NOMO-1 treated with dmso at 0.1 percent for 144 hours (cell line): ENCODE results near the gene OGFR.
"Not testable (repeated sequence)": the region's sequence is repeated elsewhere in the genome, so short reads cannot be mapped to it uniquely, and the experiment has no call there.

Experiments
- DNase-seq: peaks from one replicate; lab custom pipeline; 2025; ENCODE audit not compliant: unreplicated experiment; lab: John Stamatoyannopoulos, UW

The OGFR gene

DNA sequence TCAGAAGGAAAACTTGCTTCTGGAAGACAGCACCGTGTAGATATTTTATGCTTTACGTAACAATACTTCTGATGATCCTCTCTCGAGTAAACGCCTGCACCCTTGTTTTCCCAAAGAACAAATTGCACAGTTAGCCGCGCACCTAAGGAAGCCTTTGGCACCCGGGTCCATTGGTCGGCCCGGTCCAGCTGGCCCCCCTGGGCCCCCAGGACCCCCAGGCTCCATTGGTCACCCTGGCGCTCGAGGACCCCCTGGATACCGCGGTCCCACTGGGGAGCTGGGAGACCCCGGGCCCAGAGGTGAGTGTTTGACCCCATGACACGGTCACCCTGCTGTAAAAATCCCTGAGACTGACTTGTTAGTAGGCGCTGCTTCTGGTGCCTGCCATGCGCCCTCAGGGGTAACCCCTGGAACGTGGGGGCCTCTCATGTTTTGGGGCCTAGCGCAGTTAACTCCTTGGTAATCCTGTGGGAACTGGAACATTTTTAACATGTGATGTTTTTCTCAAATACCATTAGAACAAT is 32.4 kb downstream of the OGFR start:
- no peak for DNase-seq

DNA sequence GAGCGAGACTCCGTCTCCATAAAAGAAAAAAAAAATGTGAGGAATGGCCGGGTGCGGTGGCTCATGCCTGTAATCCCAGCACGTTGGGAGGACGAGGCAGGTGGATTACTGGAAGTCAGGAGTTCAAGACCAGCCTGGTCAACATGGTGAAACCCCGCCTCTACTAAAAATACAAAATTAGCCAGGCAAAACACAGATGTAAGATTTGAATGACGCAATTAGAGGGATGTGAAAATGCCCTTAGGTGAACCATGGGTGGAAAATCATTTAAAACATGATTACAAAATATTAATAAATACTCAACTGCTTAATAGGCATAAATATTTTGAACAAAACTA is 33.1 kb downstream of the OGFR start:
- DNase-seq: no peak

DNA sequence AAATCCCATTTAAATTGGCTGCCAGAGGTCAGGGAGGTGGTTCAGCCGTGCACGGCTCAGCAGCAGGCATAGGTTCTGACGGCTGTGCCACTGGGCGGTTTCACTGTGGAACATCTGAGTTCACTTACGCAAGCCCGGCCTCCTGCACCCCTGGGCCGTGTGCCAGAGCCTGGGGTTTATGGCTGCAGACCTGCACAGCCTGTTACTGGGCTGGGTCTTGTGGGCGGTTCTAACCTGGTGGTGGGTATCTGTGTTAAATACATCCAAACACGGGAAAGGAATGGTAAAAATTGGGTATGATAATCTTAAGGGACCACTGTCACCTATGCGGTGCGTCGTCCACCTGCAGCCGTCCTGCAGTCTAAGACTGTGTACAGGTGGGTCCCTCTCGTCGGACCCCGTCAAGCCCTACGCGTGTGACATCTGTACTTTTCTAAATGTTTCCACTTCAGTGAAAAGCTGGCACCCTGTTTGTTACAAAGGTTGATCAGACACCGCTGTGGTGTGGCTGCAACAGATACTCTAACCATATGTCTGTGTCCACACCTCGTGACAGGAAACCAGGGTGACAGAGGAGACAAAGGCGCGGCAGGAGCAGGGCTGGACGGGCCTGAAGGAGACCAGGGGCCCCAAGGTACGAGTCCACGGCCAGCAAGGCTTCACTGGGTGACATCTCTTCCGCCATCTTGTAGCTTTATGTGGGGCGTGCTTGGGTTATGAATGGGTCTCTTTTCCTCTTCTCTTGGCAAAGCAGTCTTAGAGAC is 33.7 kb downstream of the OGFR start:
- DNase-seq: peak; percentile 82

DNA sequence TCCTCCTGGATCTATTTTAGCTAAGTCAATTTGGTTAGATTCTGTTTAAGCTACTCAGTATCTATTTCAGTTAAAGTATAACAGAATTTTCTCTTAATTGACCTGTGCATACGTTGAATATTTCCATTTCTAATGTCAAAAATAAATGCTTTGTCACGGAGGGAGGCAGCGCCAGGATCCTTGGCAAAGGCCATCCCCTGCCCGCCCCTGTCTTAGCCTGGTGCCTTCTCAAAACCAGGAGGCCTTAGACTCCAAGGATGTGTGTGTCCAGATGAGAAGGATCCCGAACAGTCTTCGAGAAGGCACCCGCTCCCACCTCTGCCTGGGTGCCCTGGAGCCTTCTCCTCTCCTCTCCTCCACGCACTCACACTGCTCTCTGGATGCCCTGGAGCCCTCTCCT is 34.6 kb downstream of the OGFR start:
- DNase-seq: no peak

DNA sequence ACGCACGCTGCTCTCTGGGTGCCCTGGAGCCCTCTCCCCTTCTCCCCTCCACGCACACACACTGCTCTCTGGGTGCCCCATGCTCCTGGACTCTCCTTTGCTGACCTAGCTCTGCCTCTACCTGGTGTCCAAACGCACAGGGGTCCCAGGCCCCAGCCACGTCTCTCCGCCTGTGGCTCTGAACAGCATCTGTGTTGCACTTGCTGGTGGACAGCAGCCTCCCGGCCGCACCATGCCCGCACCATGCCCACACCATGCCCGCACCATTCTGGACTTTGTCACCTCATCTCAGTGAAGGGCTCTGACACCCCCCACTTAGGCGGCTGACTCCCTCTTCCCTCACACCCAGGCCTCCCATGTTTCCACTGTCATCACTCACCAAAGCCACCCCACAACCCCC is 35.2 kb downstream of the OGFR start:
- no peak for DNase-seq

DNA sequence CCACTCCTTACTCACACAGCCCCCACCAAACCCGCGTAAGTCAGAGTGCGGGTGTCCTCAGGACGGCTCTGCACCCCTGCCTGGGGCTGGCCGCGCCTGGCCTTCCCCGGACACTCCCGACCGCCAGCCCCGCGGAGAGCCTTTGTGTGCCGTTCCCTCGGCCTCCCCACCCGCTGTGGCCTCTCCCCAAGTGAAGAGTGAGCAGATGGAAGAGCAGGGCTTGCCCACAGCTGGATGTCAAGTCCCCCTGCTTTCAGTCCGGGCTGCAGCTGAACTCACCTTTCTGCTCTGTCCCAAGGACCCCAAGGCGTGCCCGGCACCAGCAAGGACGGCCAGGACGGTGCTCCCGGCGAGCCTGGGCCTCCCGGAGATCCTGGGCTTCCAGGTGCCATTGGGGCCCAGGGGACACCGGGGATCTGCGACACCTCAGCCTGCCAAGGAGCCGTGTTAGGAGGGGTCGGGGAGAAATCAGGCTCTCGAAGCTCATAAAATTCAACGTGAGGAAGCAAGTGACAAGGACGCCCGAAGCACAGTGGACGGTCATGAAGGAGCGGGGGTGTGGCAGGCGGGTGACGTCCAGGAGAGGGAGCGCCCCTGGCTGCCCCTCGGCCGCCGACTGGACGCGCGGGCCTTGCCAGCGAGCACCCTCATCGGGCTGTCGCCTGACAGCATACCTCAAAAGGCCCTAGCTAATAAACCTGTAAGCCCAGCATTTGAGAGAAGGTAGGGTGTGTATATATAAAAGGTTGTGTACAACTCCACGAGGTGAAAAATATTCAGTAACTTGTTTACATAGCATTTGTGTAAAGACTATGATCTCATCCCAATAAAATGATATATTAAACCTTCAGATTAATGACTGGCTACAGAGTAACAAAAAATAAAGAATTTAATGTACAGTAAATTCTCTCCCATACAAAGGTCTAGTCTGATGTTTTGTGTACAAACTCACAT is 35.9 kb downstream of the OGFR start:
- DNase-seq: no peak

DNA sequence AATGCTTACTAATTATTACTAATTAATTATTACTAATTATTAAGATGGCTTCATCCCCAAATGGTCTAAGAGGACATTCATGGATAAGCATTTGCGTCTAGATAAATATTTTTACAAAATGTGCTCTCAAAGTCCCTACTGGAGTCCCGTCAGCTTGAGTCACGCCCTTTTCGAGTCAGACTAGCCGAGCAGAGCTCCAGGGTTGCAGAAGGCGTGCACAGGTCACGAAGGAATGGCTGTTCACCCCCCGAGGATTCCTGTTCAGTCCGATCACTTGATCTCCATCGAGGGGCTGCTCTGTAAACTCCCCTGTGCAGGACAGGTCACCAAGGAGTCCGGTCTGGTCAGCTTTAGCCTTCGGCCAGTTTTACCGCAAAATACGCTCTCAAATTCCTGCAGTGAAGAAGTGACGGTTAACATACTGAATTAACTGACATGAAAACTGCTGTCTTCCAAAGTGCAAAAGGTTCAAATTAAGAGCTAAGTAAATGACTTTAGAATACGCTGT is 37.1 kb downstream of the OGFR start:
- DNase-seq: no peak

DNA sequence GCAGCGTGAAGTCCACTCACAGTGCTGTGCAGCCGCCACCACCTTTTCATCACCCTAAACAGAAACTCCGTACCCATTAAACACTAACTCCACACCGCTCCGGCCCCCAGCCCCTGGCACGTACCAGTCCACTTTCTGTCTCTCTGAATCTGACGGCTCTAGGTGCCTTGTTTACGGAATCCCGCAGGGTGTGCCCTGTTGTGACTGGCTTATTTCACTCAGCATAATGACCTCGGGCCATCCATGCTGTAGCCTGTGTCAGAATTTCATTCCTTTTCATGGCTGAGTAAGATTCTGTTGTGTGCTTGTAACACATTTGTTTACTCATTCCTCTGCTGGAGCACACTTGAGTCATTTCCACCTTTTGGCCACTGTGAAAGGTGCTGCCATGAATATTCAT is 39.0 kb downstream of the OGFR start:
- no peak for DNase-seq

DNA sequence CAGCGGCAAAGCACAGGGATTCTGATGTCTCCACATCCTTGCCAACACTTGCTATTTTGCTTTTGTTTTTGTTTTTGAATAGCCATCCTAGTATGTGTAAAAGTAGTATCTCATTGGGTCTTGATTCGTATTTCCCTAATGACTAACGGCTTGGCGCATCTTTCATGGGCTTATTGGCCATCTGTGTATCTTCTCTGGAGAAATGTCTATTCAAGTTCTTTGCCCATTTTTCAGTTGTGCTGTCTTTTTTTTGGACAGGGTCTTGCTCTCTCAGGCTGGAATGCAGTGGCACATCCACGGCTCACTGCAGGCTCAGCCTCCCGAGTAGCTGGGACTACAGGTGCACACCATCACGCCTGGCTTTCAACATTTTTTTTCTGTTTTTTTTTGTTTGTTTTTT is 39.5 kb downstream of the OGFR start:
- DNase-seq: no peak

DNA sequence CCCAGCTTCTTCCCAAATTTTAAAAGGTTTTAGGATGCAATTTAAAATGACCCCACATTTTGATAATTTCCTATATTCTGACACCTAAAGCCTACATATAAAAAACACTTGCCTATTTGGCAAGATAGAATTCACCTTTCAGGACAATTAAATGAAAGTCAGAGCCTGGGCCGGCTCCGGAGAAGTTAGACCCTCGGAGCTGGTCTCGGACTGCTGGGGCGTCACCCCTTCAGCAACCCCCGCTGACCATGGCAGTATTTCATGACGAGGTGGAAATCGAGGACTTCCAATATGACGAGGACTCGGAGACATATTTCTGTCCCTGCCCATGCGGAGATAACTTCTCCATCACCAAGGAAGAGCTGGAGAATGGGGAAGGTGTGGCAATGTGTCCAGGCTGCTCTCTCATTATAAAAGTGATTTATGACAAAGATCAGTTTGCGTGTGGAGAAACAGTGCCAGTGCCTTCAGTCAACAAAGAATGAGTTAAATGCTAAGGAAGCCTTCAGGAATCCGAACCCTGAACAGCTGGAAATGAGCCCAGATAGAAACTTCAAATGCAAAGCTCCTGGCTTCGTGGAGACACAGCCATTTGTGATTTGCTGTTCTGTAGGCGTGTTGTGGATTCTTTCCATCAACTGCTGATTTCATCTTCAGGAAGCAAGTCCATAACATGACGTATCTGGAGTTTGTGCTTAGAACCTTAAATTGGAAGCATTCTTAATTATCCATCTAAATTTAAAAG is 41.0 kb downstream of the OGFR start:
- no peak for DNase-seq

DNA sequence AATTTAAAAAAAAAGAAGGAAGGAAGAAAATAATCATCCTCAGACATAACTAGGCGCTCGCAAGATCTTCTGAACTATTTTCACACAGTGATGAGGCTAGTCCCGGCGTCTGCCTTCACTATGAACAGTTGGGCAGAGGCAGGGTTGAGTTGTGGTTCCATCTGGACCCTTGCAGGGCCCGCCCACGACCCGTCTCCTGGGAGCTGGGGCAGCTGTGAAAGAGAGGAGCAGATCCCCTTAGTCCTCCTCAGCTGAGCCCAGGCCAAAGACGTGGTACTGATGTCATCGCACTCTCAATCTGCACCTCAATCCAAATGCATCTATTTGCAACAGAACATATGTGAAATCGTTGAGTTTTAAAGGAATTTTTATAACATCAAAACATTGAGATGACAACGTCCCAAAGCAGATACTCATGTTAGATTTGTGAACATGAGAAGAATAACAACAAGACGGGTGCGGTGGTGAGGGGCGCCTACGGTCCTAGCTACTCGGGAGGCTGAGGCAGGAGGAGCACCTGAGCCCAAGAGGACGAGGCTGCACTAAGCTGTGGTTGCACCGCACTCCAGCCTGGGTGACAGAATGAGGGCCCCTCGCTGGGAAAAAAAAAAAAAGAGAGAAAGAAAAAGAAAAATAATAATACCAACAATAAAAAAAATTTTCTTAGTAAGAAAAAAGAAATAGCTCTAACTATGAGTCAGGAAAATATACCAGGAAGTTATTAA is 41.7 kb downstream of the OGFR start:
- DNase-seq: no peak

DNA sequence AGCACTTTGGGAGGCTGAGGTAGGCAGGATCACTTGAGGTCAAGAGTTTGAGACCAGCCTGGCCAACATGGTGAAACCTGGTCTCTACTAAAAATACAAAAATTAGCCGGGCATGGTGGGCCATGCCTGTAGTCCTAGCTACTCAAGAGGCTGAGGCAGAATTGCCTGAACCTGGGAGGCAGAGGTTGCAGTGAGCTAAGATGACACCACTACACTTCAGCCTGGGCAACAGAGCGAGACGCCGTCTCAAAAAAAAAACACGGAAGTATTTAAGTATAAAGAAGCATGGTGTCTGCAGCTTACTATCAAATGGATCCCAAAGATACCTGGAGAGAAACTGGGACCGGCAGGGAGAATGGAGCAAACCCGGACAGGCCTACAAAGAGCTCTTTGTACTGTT is 44.3 kb downstream of the OGFR start:
- not testable (repeated sequence) for DNase-seq

DNA sequence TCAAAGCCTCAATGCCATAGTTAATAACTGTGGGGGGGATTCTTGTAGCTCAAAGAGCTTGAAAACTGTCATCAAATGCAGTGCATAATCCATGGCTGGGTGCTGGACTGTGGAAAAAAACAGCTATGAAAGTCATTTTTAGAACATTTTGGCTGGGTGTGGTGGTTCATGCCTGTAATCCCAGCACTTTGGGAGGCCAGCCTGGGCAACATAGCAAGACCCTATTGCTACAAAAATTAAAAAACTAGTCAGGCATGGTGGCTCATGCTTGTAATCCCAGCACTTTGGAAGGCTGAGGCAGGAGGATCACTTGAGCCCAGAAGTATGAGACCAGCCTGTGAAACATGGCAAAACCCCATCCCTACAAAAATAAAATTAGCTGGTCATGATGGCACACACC is 44.8 kb downstream of the OGFR start:
- DNase-seq: no peak

DNA sequence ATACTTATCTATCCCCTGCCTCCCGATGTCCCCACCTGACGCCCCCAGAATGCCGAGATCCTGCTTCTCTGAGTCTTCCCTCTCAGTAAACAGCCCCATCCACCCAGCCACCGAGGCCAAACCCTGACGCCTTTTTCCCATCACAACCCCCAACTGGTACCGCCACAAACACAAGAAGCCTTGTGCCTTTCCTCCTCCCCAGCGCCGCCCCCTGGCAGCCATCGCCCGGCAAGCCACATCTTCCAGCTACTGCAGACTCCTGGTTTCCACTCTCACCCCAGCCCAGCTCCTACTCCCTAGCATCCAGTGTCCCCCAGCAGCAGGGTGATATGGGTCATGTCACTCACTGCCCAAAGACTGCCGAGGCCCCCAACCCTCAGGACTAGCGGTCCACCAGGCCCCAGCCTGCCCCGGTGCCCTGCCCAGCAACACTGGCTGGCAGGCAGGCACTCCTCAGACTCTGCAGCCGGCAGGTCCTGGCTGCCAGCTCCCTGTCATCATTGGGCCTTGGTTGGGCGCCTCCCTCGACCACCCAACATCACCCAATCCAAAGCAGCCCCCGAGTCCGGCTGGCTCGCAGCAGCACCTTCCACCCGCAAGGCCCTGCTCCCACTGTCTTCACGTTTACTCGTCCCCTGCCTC is 45.8 kb downstream of the OGFR start:
- no peak for DNase-seq

DNA sequence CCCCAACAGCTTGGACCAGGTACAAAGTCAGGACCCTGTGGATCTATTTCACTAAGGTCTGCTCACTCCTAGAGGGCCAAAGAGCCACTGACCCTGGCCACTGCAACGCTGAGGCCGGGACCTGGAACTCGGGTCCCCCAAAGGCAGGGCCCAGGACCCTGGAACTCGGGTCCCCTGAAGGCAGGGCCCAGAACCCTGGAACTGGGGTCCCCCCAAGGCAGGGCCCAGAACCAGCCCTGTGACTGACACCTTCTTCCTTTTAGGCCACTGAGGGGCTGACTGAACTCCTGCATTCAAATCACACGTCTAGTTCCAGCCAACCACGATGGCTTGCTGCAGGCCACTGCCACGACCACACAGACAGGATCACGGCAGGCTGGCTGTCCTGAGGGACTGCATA is 47.6 kb downstream of the OGFR start:
- no peak for DNase-seq

DNA sequence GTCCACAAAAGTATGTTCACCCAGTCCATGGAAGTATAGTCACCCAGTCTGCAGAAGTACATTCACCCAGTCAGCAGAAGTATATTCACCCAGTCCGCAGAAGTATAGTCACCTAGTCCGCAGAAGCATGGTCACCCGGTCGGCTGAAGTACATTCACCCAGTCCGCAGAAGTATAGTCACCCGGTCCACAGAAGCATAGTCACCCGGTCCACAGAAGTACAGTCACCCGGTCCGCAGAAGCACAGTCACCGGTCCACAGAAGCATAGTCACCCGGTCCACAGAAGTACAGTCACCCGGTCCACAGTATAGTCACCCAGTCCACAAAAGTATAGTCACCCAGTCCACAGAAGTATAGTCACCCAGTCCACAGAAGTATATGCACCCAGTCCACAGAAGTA is 48.2 kb downstream of the OGFR start:
- no peak for DNase-seq

DNA sequence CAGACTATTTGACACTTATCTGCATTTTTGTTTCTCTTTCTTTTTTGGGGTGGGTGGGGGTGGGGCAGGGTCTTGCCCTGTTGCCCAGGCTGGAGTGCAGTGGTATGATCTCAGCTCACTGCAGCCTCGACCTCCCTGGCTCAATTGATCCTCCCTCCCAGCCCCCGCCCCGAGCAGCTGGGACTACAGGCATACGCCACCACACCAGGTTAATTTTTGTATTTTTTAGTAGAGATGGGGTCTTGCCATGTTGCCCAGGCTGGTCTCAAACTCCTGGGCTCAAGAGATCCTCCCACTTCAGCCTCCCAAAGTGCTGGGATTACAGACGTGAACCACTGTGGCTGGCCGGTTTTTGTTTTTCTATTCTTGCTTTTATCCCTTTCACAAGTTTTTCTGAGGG is 48.7 kb downstream of the OGFR start:
- not testable (repeated sequence) for DNase-seq

DNA sequence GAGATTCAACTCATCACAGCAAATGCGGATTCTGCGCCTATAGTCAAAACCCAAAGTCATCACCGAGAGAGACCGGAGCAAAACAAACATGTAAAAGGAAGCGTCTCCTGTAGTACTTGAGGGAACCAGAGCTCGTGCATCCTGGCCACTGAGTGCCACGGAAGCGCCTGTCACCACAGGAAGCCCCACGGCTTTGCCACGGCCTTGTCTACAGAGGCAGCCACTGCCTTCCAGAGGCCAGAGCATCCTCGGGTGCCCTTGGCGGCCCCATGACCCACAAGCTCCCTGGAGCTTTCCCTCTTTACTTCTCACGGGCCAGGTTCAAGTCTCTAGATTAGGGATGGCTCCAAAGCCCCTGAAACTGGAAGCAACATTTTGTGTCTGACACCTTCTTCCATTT is 49.5 kb downstream of the OGFR start:
- DNase-seq: no peak

DNA sequence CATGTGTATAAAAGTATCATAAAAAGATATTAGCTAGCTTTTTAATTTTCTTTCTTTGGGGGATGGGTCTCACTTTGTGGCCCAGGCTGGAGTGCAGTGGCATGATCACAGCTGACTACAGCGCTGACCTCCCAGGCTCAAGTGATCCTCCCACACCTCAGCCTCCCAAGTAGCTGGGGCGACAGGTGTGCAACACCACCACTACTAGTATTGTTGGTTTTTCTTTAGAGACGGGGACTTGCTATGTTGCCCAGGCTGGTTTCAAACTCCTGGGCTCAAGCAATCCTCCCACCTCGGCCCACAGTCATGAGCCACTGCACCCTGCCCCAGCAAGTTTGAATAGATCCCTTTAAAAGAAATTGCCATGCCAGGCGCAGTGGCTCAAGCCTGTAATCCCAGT is 50.5 kb downstream of the OGFR start:
- no peak for DNase-seq

DNA sequence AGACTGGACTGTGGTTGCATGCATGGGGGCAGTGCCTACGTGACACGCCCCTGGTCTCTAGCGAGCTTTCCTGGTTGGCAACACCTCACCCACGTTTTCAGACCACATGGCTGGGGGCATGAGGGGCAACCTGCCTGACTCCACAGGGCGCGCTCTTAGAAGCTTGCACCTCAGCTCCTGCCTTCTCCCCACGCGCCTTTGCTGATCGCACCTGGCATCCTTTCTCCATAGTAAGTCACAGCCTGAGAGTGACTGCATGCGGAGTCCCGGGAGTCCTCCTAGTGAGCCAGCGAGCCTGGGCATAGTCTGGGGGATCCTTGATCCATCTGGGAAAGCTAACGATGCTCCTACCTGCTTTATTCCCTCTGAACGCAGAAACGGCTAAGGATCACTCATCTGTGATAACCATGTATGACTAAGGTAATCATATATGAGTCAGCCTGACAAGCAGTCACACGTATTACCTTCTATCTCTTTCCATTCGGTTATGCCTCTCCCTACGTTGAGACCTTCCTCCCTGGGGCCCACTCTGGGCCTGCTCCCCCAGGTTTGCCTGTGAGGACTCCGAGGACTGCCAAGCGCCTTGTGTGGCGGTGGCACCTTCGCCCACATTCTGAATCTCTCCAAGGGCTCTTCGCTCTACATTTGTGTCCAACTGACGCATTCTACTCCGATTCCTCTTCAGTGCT is 52.4 kb downstream of the OGFR start:
- no peak for DNase-seq
